Neural progenitor cell (in vitro differentiated cells): ENCODE data around the gene PLA2G4B. TPM values are rescaled to one million over a fixed set of nuclear protein-coding genes. Genes with fewer than 3 reads are reported as not detected.
A peak's percentile ranks its signal among the peaks of the same experiment; 100 is the strongest.

Source experiments
- DNase-seq: peaks from one replicate; pipeline ENCODE4 v3.0.0-alpha.2; 2016; ENCODE audit warnings: low spot score
- H2AFZ ChIP-seq: fragments of 200-600 bp; sonication (generic); replicated peaks from 2 replicates; pipeline ENCODE4 v1.6.1; 2016; ENCODE audit warnings: antibody characterized with exemption
- H3F3A ChIP-seq: fragments of 200-600 bp; sonication (generic); 2 replicates; pipeline ENCODE4 v1.6.1; 2016; ENCODE audit warnings: antibody characterized with exemption, low read depth
- H3K27ac ChIP-seq: fragments of 200-600 bp; sonication (generic); 2 replicates; pipeline ENCODE4 v1.5.1; 2016; ENCODE audit warnings: mild to moderate bottlenecking
- H3K27me3 ChIP-seq: fragments of 200-600 bp; sonication (generic); 2 replicates; pipeline ENCODE4 v1.6.1; 2016; ENCODE audit warnings: mild to moderate bottlenecking, moderate library complexity
- H3K36me3 ChIP-seq: fragments of 200-600 bp; sonication (generic); 2 replicates; pipeline ENCODE4 v1.5.1; 2016
- H3K4me1 ChIP-seq: fragments of 200-600 bp; sonication (generic); 2 replicates; pipeline ENCODE4 v1.6.1; 2016; ENCODE audit warnings: mixed run types
- H3K4me2 ChIP-seq: fragments of 200-600 bp; sonication (generic); 2 replicates; pipeline ENCODE4 v1.6.1; 2016
- H3K4me3 ChIP-seq: fragments of 200-600 bp; sonication (generic); 2 replicates; pipeline ENCODE4 v1.5.1; 2016
- H3K79me2 ChIP-seq: fragments of 200-600 bp; sonication (generic); 2 replicates; pipeline ENCODE4 v1.6.1; 2016; ENCODE audit warnings: low read depth
- H3K9ac ChIP-seq: fragments of 200-600 bp; sonication (generic); 2 replicates; pipeline ENCODE4 v1.6.1; 2016
- H3K9me3 ChIP-seq: fragments of 200-600 bp; sonication (generic); 2 replicates; pipeline ENCODE4 v1.5.1; 2016; ENCODE audit warnings: low read depth
- H4K20me1 ChIP-seq: fragments of 200-600 bp; sonication (generic); 2 replicates; pipeline ENCODE4 v1.6.1; 2016; ENCODE audit warnings: low read depth
- H3K27ac Mint-ChIP-seq: 3 replicates; pipeline ENCODE4 v1.8.0; 2021; ENCODE audit warnings: mixed read lengths
- H3K27me3 Mint-ChIP-seq: 2 replicates; pipeline ENCODE4 v1.8.0; 2022; ENCODE audit warnings: low read depth, mild to moderate bottlenecking, inconsistent platforms, moderate library complexity, mixed read lengths; ENCODE audit not compliant: insufficient read depth
- H3K36me3 Mint-ChIP-seq: 3 replicates; pipeline ENCODE4 v1.8.0; 2021; ENCODE audit warnings: mixed read lengths
- H3K4me1 Mint-ChIP-seq: 3 replicates; pipeline ENCODE4 v1.8.0; 2021; ENCODE audit warnings: mixed read lengths
- H3K4me3 Mint-ChIP-seq: 3 replicates; pipeline ENCODE4 v1.8.0; 2021; ENCODE audit warnings: mild to moderate bottlenecking, moderate library complexity, mixed read lengths
- H3K9me3 Mint-ChIP-seq: 3 replicates; pipeline ENCODE4 v1.8.0; 2020; ENCODE audit warnings: mixed read lengths
- EZH2 ChIP-seq: fragments of 200-600 bp; sonication (generic); IDR thresholded peaks from 2 replicates; pipeline ENCODE4 v1.6.1; 2017; ENCODE audit warnings: antibody characterized with exemption, mild to moderate bottlenecking, moderate library complexity
- EZH2phosphoT487 ChIP-seq: fragments of 200-600 bp; sonication (generic); IDR thresholded peaks from 2 replicates; pipeline ENCODE4 v1.6.1; 2017; ENCODE audit warnings: antibody characterized with exemption
- total RNA-seq: library from RNA; depleted of rRNA; stranded (reverse); fragments of >200 nt; gene quantifications from 2 replicates; pipeline ENCODE4 v1.2.3, GENCODE V29; 2015; ENCODE audit warnings: low replicate concordance
- TF ChIP-seq, protein P1 (sequence below): fragments of 200-600 bp; sonication (generic); IDR thresholded peaks from 2 replicates; pipeline ENCODE4 v1.5.1; 2017; ENCODE audit warnings: antibody characterized with exemption, mild to moderate bottlenecking

Gene PLA2G4B
- total RNA-seq, 1 donor from 2014 or later, result 2.0 TPM

DNA sequence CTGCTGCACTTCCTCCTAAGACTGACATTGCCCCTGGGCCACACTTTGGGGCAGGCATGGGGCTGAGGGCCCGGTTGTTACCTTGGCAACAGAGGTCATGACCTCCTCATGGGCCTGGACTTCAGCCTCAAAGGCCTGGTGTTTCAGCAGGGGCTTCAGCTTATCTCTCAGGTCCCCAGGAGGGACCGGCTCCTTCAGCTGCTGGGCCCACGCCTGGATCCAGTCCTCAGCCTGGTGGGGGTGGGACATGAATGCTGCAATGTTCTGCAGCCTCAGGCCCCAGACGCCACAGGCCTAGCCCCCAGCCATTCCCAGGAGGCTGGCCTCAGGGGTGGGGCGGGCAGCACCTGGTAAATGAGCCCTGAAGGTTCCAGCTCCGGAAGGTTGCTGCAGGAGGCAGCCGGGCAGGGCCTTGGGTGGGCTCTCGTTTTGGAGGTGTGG, 27.6 kb downstream of the PLA2G4B start:
- no peaks in the 10 kb centered on the region for H3F3A ChIP-seq
- H3K36me3 ChIP-seq, result no peaks in the 10 kb centered on the region
- H3K36me3 Mint-ChIP-seq, result no peaks in the 10 kb centered on the region
- peaks cover 51% of the 10 kb centered on the region for H3K4me1 Mint-ChIP-seq
- no peaks in the 10 kb centered on the region for H3K9me3 Mint-ChIP-seq
- H4K20me1 ChIP-seq, result no peaks in the 10 kb centered on the region
- no peak overlapping the region for H3K9ac ChIP-seq
- no peaks in the 10 kb centered on the region for H3K27me3 ChIP-seq
- peaks cover 22% of the 10 kb centered on the region for H3K4me1 ChIP-seq
- H3K27ac Mint-ChIP-seq, result no peak overlapping the region
- H2AFZ ChIP-seq, result no peak overlapping the region
- no peak overlapping the region for H3K4me3 ChIP-seq
- peak; percentile 71 for DNase-seq
- no peaks in the 10 kb centered on the region for H3K79me2 ChIP-seq
- H3K9me3 ChIP-seq, result no peaks in the 10 kb centered on the region
- H3K27ac ChIP-seq, result no peak overlapping the region
- no peak overlapping the region for H3K4me3 Mint-ChIP-seq
- peaks cover 17% of the 10 kb centered on the region for H3K27me3 Mint-ChIP-seq
- H3K4me2 ChIP-seq, result peak overlapping the region; percentile 27
- TF ChIP-seq, protein P1, sequence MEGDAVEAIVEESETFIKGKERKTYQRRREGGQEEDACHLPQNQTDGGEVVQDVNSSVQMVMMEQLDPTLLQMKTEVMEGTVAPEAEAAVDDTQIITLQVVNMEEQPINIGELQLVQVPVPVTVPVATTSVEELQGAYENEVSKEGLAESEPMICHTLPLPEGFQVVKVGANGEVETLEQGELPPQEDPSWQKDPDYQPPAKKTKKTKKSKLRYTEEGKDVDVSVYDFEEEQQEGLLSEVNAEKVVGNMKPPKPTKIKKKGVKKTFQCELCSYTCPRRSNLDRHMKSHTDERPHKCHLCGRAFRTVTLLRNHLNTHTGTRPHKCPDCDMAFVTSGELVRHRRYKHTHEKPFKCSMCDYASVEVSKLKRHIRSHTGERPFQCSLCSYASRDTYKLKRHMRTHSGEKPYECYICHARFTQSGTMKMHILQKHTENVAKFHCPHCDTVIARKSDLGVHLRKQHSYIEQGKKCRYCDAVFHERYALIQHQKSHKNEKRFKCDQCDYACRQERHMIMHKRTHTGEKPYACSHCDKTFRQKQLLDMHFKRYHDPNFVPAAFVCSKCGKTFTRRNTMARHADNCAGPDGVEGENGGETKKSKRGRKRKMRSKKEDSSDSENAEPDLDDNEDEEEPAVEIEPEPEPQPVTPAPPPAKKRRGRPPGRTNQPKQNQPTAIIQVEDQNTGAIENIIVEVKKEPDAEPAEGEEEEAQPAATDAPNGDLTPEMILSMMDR, result no peak
- TF ChIP-seq EZH2 (no peak), EZH2phosphoT487 (no peak)

DNA sequence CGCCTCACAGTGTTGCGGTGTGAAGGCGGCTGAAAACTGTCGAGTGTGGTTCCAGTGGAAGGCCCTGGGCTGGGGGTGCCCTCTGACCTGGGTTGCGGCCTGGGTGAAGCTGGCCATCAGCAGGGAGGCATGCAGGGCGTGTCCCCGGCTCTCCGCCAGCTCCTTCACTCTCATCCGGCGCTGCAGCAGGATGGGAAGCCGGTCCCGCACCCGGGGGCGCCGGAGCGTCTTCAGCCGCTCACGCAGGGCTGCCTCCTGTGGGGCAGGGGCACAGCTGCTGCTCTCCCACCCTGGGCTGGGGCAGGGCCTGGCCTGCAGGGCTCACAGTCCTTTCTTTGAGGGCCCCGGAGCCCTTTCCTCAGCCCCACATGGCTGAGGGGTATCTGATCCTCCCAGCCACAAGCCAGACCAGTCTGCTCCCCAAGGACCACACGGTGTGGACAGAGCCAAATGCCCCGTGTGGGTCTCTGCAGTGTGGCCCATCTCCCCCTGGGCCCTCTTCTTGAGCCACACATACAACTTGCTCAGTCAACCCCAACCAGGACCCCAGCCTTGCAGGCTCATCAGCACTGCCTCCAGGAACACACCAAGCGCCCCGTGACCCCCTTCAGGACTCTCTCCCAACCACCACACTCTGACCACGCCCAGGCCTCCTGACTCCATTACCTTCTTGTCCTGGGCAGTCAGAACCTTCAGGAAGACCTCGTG, 28.4 kb downstream of the PLA2G4B start:
- no peak for DNase-seq
- H3K9me3 ChIP-seq, result no peaks in the 10 kb centered on the region
- no peaks in the 10 kb centered on the region for H3K36me3 Mint-ChIP-seq
- H2AFZ ChIP-seq, result no peak overlapping the region
- H3K36me3 ChIP-seq, result no peaks in the 10 kb centered on the region
- peaks cover 22% of the 10 kb centered on the region for H3K4me1 ChIP-seq
- H3K27me3 ChIP-seq, result no peaks in the 10 kb centered on the region
- H3K79me2 ChIP-seq, result no peaks in the 10 kb centered on the region
- no peaks in the 10 kb centered on the region for H3F3A ChIP-seq
- TF ChIP-seq EZH2phosphoT487, result no peak
- TF ChIP-seq, protein P1, result no peak
- no peak for TF ChIP-seq EZH2
- peak overlapping the region; percentile 75 for H3K4me3 Mint-ChIP-seq
- peaks cover 47% of the 10 kb centered on the region for H3K4me1 Mint-ChIP-seq
- peak overlapping the region; percentile 95 for H3K27ac Mint-ChIP-seq
- no peaks in the 10 kb centered on the region for H3K9me3 Mint-ChIP-seq
- peak overlapping the region; percentile 27 for H3K4me2 ChIP-seq
- no peaks in the 10 kb centered on the region for H4K20me1 ChIP-seq
- H3K27me3 Mint-ChIP-seq, result peaks cover 17% of the 10 kb centered on the region
- H3K27ac ChIP-seq, result no peak overlapping the region
- no peak overlapping the region for H3K9ac ChIP-seq
- no peak overlapping the region for H3K4me3 ChIP-seq

DNA sequence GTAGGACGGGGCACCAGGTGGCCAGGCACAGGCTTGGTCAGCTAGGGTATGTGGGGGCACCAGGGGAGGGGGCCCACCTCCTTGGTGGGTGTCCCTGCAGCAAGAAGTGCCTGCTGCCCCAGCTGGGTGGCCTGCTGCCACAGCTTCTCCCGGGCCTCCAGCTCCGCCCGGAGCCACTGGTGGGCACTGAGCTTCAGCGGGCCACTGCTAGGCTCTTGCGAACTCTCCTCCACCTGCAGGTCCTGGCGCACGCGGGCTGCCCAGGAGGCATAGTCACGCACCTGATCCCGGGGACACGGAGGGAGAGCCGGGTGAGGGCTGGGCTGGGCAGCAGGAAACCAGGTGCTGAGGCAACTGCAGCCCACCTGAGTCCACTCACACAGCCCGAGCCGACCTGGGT, 29.7 kb downstream of the PLA2G4B start:
- Histone ChIP-seq H3K27ac (no peak overlapping the region), H2AFZ (no peak overlapping the region), H3F3A (no peaks in the 10 kb centered on the region), H3K4me1 (peaks cover 13% of the 10 kb centered on the region), H3K9me3 (no peaks in the 10 kb centered on the region), H3K27me3 (no peaks in the 10 kb centered on the region), H3K4me3 (no peak overlapping the region), H3K79me2 (no peaks in the 10 kb centered on the region), H3K4me2 (no peak overlapping the region), H3K9ac (no peak overlapping the region), H3K36me3 (no peaks in the 10 kb centered on the region), H4K20me1 (no peaks in the 10 kb centered on the region)
- Mint-ChIP-seq H3K27ac (no peak overlapping the region), H3K36me3 (no peaks in the 10 kb centered on the region), H3K4me3 (no peak overlapping the region), H3K27me3 (peaks cover 21% of the 10 kb centered on the region), H3K4me1 (peaks cover 39% of the 10 kb centered on the region), H3K9me3 (no peaks in the 10 kb centered on the region)
- no peak for DNase-seq
- TF ChIP-seq, protein P1, result no peak
- TF ChIP-seq EZH2phosphoT487, result no peak
